ENCODE results near the gene GANAB.

- TF ChIP-seq EZH2 (IDR thresholded peaks at IDR 0.05; ENCODE audit: insufficient read depth, poor library complexity, severe bottlenecking) (no peak), EZH2phosphoT487 (IDR thresholded peaks at IDR 0.05; ENCODE audit: insufficient read depth, low read depth) (no peak)
These were observed 52.9 kb downstream of the GANAB start for GRCh38 chr11:62593434-62594044.
